A673 (cell line): ENCODE results near the gene ALDH16A1. TPM values are rescaled to one million over a fixed set of nuclear protein-coding genes. Genes with fewer than 3 reads are reported as not detected.

Experiments used
- BruUV-seq: library from RNA; stranded (reverse); fragments of 400-500 nt; replicated peaks from 2 replicates; lab custom pipeline; 2021; lab: Mats Ljungman, UMichigan
- CTCF ChIA-PET: fragments of 300-600 bp; sonication (Branson Sonifier 250); formaldehyde crosslinking; loops from one replicate; lab custom pipeline; 2022; ENCODE audit warnings: antibody characterized with exemption; lab: Charles Lee
- POLR2A ChIA-PET: fragments of 300-600 bp; sonication (Branson Sonifier 250); formaldehyde crosslinking; loops from one replicate; lab custom pipeline; 2022; ENCODE audit warnings: antibody characterized with exemption; ENCODE audit not compliant: low non-redundant PET; lab: Charles Lee
- DNase-seq: peaks from one replicate; pipeline ENCODE4 v3.0.0-alpha.2; 2015; ENCODE audit warnings: low spot score
- H3K27ac ChIP-seq: fragments of 200-600 bp; sonication (generic); 2 replicates; pipeline ENCODE4 v1.5.1; 2016; ENCODE audit warnings: mixed run types, low read depth, mild to moderate bottlenecking, mixed read lengths, antibody characterized with exemption, low read length; ENCODE audit not compliant: poor library complexity, severe bottlenecking
- H3K27me3 ChIP-seq: fragments of 200-600 bp; sonication (generic); replicated peaks from 2 replicates; pipeline ENCODE4 v1.6.1; 2017; ENCODE audit warnings: mixed run types, low read depth, mild to moderate bottlenecking, mixed read lengths, antibody characterized with exemption, low read length; ENCODE audit not compliant: insufficient read depth, poor library complexity
- H3K36me3 ChIP-seq: fragments of 200-600 bp; sonication (generic); 2 replicates; pipeline ENCODE4 v1.6.1; 2016; ENCODE audit warnings: mixed run types, mild to moderate bottlenecking, mixed read lengths, antibody characterized with exemption, low read length; ENCODE audit not compliant: insufficient read depth, poor library complexity, severe bottlenecking
- H3K4me1 ChIP-seq: fragments of 200-600 bp; sonication (generic); 2 replicates; pipeline ENCODE4 v1.6.1; 2017; ENCODE audit warnings: mixed run types, mild to moderate bottlenecking, mixed read lengths, antibody characterized with exemption, low read length; ENCODE audit not compliant: insufficient read depth, poor library complexity, severe bottlenecking
- H3K4me3 ChIP-seq: fragments of 200-600 bp; sonication (generic); 2 replicates; pipeline ENCODE4 v1.5.1; 2016; ENCODE audit warnings: low read depth, mixed run types, mild to moderate bottlenecking, mixed read lengths, low read length; ENCODE audit not compliant: poor library complexity, severe bottlenecking
- H3K9me3 ChIP-seq: fragments of 200-600 bp; sonication (generic); 2 replicates; pipeline ENCODE4 v1.6.1; 2016; ENCODE audit warnings: mixed run types, low read depth, mild to moderate bottlenecking, mixed read lengths, antibody characterized with exemption, low read length; ENCODE audit not compliant: poor library complexity, severe bottlenecking
- EZH2 ChIP-seq: fragments of 200-600 bp; sonication (generic); IDR thresholded peaks from 2 replicates; pipeline ENCODE4 v1.6.1; 2017; ENCODE audit warnings: borderline replicate concordance, low read depth, mild to moderate bottlenecking, mixed read lengths, antibody characterized with exemption, low read length; ENCODE audit not compliant: poor library complexity, severe bottlenecking
- intact Hi-C: fragments of 100-400 bp; cut with micrococcal nuclease; formaldehyde crosslinking; loops from one replicate; pipeline ENCODE4 v1.10.0; 2022; ENCODE audit not compliant: unreplicated experiment
- total RNA-seq: library from RNA; stranded (reverse); gene quantifications from 2 replicates; pipeline ENCODE4 v1.2.3, GENCODE V29; 2021
- TF ChIP-seq, protein P1 (sequence below): fragments of 300-800, 200-600 bp; sonication (generic); conservative IDR thresholded peaks from 2 replicates; pipeline ENCODE4 v1.5.1; 2017; ENCODE audit warnings: low read depth, mild to moderate bottlenecking, antibody characterized with exemption, low read length, moderate library complexity, mixed read lengths

The ALDH16A1 gene
- total RNA-seq, 1 experiment from 2014 or later: 23.2 TPM

DNA sequence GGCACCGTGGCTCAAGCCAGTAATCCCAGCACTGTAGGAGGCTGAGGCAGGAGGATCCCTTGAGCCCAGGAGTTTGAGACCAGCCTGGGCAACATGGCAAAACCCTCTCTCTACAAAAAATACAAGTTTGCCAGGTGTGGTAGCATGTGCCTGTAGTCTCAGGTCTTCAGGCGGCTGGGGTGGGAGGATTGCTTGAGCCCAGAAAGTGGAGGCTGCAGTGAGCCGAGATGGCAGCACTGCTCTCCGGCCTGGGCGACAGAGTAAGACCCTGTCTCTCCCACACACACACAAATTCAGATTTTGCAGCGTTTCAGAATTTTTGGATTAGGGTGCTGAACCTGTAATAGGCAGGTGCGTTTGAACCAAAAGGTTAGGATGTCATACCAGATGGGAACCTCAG, 45.5 kb downstream of the ALDH16A1 start:
- Histone ChIP-seq H3K27me3 (no peaks in the 10 kb centered on the region), H3K9me3 (no peaks in the 10 kb centered on the region), H3K36me3 (peaks cover 38% of the 10 kb centered on the region), H3K4me1 (peaks cover 41% of the 10 kb centered on the region), H3K27ac (peak overlapping the region; percentile 99), H3K4me3 (peak overlapping the region; percentile 82)
- no TSS peak for BruUV-seq
- no peak for TF ChIP-seq EZH2
- intact Hi-C loops: loop anchor here (5.0 to 10.0 kb wide), 2 partner anchors 354 to 376 kb away; partner anchors contain the start of genes AKT1S1, PTOV1 and TBC1D17
- POLR2A ChIA-PET: interaction anchor here (0.6 kb wide), 1 partner anchor 10 kb away, joined by 9 read pairs; no protein-coding TSS in a partner anchor
- CTCF ChIA-PET: interaction anchor here (0.6 kb wide), 1 partner anchor 15 kb away, joined by 3 read pairs; no protein-coding TSS in a partner anchor
- DNase-seq: no peak

DNA sequence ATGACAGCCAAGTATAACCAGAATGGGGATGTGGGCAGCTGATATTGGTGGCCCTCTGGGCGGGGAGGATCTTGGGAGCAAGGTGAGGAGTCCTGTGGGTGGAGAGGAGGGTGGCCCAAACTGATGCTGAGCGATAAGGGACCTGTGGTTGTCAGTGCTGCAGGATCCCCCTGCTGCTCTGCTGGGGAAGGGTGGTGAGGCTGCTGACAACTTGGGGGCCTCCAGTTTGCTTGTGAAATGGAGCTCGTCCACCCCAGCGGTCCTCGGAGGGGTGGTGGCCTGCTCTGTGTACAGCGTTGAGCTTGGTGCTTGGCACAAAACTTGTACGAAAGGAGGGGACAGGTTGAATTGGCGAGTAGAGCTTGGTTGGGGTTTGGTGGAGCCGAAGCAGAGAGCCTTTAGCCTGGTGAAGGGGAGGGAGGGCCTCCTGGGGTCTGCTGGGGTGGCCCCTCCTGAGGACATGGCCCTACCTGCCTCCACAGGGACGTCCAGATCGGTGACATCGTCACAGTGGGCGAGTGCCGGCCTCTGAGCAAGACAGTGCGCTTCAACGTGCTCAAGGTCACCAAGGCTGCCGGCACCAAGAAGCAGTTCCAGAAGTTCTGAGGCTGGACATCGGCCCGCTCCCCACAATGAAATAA, 46.1 kb downstream of the ALDH16A1 start:
- no TSS peak for BruUV-seq
- H3K36me3 ChIP-seq: peaks cover 38% of the 10 kb centered on the region
- H3K4me1 ChIP-seq: peaks cover 44% of the 10 kb centered on the region
- peak overlapping the region; percentile 82 for H3K4me3 ChIP-seq
- ChIA-PET POLR2A (interaction anchor here (0.5 kb wide), 1 partner anchor 20 kb away, joined by 8 read pairs; no protein-coding TSS in a partner anchor), CTCF (interaction anchor here (0.6 to 1.4 kb wide), 2 partner anchors 14 to 47 kb away, joined by 3 to 8 read pairs; no protein-coding TSS in a partner anchor)
- no peaks in the 10 kb centered on the region for H3K9me3 ChIP-seq
- DNase-seq: no peak
- H3K27ac ChIP-seq: peak overlapping the region; percentile 99
- intact Hi-C loops: loop anchor here (5.0 to 10.0 kb wide), 2 partner anchors 353 to 376 kb away; partner anchors contain the start of genes AKT1S1, PTOV1 and TBC1D17
- TF ChIP-seq, protein P1, sequence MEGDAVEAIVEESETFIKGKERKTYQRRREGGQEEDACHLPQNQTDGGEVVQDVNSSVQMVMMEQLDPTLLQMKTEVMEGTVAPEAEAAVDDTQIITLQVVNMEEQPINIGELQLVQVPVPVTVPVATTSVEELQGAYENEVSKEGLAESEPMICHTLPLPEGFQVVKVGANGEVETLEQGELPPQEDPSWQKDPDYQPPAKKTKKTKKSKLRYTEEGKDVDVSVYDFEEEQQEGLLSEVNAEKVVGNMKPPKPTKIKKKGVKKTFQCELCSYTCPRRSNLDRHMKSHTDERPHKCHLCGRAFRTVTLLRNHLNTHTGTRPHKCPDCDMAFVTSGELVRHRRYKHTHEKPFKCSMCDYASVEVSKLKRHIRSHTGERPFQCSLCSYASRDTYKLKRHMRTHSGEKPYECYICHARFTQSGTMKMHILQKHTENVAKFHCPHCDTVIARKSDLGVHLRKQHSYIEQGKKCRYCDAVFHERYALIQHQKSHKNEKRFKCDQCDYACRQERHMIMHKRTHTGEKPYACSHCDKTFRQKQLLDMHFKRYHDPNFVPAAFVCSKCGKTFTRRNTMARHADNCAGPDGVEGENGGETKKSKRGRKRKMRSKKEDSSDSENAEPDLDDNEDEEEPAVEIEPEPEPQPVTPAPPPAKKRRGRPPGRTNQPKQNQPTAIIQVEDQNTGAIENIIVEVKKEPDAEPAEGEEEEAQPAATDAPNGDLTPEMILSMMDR: no peak
- no peak for TF ChIP-seq EZH2
- H3K27me3 ChIP-seq: no peaks in the 10 kb centered on the region

DNA sequence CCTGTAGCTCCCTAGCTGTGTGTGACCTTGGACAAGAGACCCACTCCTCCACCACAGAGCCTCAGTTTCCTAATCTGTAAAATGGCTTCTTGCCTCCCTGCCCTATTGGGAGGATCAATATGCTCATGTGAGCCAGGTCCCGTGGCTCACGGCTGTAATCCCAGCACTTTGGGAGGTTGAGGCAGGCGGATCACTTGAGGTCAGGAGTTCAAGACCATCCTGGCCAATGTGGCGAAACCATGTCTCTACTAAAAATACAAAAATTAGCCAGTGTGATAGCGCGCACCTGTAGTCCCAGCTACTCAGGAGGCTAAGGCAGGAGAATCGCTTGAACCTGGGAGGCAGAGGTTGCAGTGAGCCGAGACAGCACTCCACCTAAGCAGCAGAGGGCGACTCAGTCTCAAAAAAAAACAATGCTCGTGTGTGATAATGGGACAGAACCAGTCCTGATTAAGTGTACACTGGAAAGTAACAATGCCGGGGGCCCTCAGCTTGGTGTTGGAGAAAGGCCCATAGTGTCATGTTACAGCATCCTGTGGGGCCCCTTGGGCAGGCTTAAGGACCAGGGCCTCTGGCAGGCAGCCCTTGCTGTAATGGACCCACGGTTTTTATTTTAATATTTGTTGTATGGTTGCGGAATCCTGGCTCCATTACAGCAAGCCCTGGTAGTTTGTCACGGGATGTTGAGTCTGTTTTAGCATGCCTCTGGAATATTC, 50.0 kb downstream of the ALDH16A1 start:
- no peak for TF ChIP-seq EZH2
- TF ChIP-seq, protein P1: peak; percentile 71
- H3K4me3 ChIP-seq: no peak overlapping the region
- no peaks in the 10 kb centered on the region for H3K9me3 ChIP-seq
- intact Hi-C loops: loop anchor here (2.0 kb wide), 1 partner anchor 68 kb away; no protein-coding TSS in a partner anchor
- ChIA-PET POLR2A (interaction anchor here (0.7 kb wide), 1 partner anchor 171 kb away, joined by 7 read pairs; no protein-coding TSS in a partner anchor), CTCF (interaction anchor here (0.5 to 1.9 kb wide), 5 partner anchors 29 to 68 kb away, joined by 4 to 14 read pairs (median 6); partner anchors contain the start of gene FLT3LG)
- peaks cover 44% of the 10 kb centered on the region for H3K4me1 ChIP-seq
- no peaks in the 10 kb centered on the region for H3K27me3 ChIP-seq
- H3K27ac ChIP-seq: peak overlapping the region; percentile 18
- H3K36me3 ChIP-seq: peaks cover 24% of the 10 kb centered on the region
- BruUV-seq: no TSS peak
- peak; percentile 90 for DNase-seq
